PFSK-1 (cell line): ENCODE measurements around the gene CHAD.

Experiments
- POLR2AphosphoS5 ChIP-seq: IDR thresholded peaks from 2 replicates; pipeline ENCODE4 v1.6.1; 2012; ENCODE audit warnings: low read depth, mild to moderate bottlenecking, control low read depth, low read length, moderate library complexity
- SIN3A ChIP-seq: IDR thresholded peaks from 2 replicates; pipeline ENCODE4 v1.6.1; 2012; ENCODE audit warnings: mild to moderate bottlenecking, low read length, moderate library complexity, borderline replicate concordance; ENCODE audit not compliant: insufficient read depth
- TAF1 ChIP-seq: IDR thresholded peaks from 2 replicates; pipeline ENCODE4 v1.6.1; 2012; ENCODE audit warnings: low read length, control low read depth, borderline replicate concordance; ENCODE audit not compliant: insufficient read depth
- TF ChIP-seq, protein P1 (sequence below), 2 experiments: IDR thresholded peaks; 2 replicates each; pipeline versions ENCODE4 v1.6.1 to v1.8.0; 2011 to 2012; ENCODE audit warnings: low read depth in 2 of 2, low read length in 2 of 2, control low read depth in 1 of 2, inconsistent platforms in 1 of 2, mild to moderate bottlenecking in 1 of 2, moderate library complexity in 1 of 2; ENCODE audit not compliant: insufficient read depth in 1 of 2

- TF ChIP-seq TAF1 (no peak), SIN3A (no peak), POLR2AphosphoS5 (no peak)
- TF ChIP-seq, protein P1, sequence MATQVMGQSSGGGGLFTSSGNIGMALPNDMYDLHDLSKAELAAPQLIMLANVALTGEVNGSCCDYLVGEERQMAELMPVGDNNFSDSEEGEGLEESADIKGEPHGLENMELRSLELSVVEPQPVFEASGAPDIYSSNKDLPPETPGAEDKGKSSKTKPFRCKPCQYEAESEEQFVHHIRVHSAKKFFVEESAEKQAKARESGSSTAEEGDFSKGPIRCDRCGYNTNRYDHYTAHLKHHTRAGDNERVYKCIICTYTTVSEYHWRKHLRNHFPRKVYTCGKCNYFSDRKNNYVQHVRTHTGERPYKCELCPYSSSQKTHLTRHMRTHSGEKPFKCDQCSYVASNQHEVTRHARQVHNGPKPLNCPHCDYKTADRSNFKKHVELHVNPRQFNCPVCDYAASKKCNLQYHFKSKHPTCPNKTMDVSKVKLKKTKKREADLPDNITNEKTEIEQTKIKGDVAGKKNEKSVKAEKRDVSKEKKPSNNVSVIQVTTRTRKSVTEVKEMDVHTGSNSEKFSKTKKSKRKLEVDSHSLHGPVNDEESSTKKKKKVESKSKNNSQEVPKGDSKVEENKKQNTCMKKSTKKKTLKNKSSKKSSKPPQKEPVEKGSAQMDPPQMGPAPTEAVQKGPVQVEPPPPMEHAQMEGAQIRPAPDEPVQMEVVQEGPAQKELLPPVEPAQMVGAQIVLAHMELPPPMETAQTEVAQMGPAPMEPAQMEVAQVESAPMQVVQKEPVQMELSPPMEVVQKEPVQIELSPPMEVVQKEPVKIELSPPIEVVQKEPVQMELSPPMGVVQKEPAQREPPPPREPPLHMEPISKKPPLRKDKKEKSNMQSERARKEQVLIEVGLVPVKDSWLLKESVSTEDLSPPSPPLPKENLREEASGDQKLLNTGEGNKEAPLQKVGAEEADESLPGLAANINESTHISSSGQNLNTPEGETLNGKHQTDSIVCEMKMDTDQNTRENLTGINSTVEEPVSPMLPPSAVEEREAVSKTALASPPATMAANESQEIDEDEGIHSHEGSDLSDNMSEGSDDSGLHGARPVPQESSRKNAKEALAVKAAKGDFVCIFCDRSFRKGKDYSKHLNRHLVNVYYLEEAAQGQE (IDR thresholded peaks at IDR 0.05; ENCODE audit: insufficient read depth in 1 of 2, low read depth in 2 of 2, low read length in 2 of 2), result no peak
These were observed 28.4 kb downstream of the CHAD start for GRCh38 chr17:50440172-50440837.
